ENCODE results near the gene CYP4F12. TPM values are rescaled to one million over a fixed set of nuclear protein-coding genes. Genes with fewer than 3 reads are reported as not detected.
A peak's percentile ranks its signal among the peaks of the same experiment; 100 is the strongest.

The CYP4F12 gene, protein sequence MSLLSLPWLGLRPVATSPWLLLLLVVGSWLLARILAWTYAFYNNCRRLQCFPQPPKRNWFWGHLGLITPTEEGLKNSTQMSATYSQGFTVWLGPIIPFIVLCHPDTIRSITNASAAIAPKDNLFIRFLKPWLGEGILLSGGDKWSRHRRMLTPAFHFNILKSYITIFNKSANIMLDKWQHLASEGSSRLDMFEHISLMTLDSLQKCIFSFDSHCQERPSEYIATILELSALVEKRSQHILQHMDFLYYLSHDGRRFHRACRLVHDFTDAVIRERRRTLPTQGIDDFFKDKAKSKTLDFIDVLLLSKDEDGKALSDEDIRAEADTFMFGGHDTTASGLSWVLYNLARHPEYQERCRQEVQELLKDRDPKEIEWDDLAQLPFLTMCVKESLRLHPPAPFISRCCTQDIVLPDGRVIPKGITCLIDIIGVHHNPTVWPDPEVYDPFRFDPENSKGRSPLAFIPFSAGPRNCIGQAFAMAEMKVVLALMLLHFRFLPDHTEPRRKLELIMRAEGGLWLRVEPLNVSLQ
- total RNA-seq, result under 1 TPM in 1 of 2 donors, not detected in 1; 0.32 TPM

DNA sequence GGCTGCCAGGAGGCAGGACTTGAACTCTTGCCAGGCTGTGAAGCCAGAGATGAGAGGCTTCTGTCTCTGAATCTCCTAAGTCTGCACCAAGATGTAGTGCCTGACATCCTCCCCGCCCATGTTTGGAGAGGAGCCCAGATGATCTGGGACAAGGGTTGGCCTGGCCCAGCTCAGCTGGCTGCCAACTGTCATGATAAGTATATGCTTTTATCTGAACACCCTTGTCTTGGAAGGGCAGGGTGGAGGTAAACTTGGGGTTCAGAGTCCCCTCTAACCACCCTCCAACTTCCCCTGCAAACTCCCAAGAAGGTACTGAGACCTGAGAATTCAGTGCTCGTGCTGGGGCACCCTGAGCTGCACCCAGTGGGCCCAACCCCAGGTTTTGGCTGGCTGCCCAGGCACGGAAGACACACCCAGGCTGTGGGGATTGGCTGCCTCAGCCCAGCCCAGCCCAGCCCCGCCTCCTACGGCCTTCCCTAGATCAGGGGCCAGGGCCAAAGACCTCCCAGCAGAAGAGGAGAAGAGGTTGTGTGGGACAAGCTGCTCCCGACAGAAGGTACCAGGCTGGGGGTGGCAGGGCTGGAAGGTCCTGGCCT lies at the start of gene CYP4F12:
Gene CYP4F12 (plus strand): TSS at position 508 of the 596 bp plus-strand sequence. CDS start 443 bp downstream, outside the sequence.
- H3K9me3 Mint-ChIP-seq, result peaks cover 17 to 18% of the 10 kb centered on the region in 2 donors
- peaks cover 0 to 4% of the 10 kb centered on the region in 2 donors for H3K36me3 Mint-ChIP-seq
- H3K27ac Mint-ChIP-seq, result peak within 1 kb of the TSS in 1 of 2 donors; percentile 31
- ATAC-seq (peak; percentile 28 to 40), DNase-seq (ENCODE audit: low spot score in 2 of 2) (no peak)

DNA sequence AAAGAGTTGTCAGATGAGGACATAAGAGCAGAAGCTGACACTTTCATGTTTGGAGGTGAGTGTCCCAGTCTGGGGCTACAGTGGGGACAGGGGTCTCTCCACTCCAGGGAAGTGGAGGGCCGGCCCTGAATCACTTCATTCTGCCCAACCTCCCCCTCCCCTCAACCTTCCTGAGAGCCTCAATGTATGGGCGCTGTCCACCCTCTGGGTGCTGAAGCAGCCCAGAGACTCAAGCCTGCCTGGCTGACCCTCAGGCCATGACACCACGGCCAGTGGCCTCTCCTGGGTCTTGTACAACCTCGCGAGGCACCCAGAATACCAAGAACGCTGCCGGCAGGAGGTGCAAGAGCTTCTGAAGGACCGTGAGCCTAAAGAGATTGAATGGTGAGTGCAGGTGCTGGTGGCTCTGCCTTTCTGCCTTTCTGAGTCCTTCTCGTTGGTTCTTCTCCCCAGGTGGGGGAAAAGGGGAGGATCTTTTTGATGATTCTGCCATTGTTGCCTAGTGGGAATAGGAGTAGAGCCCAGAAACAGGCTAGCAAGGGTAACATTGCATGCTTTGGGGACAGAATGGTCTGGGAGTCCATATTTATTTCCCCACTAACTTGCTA lies 49.1 kb upstream of the CYP4F12 start:
- Mint-ChIP-seq H3K27ac (no peak overlapping the region), H3K36me3 (no peaks in the 10 kb centered on the region), H3K9me3 (peaks cover 0 to 4% of the 10 kb centered on the region in 2 donors)
- ATAC-seq (no peak), DNase-seq (ENCODE audit: low spot score in 2 of 2) (no peak)

DNA sequence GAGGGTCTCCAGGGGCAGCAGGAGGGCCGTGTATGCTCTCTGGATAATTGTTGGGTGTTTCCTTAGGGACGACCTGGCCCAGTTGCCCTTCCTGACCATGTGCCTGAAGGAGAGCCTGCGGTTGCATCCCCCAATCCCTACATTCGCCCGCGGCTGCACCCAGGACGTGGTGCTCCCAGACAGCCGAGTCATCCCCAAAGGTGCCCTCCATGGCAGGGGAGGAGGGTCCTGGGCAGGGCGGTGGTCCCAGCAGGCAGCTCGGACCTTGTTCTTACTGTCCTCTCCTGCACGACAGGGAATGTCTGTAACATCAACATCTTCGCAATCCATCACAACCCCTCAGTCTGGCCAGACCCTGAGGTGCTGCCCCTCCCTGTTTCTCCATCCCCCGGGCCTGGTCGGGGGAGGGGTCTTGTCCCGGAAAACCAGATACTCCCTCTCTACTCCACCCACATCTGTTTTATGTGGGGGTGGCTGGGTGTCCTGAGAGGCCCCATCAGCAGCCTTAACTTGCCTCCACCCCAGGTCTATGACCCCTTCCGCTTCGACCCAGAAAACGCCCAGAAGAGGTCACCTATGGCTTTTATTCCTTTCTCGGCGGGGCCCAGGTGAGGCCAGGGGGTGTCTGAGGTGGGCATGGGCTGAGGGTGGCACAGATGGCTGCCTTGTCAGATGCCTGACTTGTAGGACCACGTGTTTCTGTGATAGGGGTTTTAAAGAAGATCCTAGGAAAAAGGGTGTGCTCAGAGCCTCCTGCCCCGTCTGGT lies 44.5 kb upstream of the CYP4F12 start:
- ATAC-seq, result no peak
- Mint-ChIP-seq H3K27ac (no peak overlapping the region), H3K36me3 (no peaks in the 10 kb centered on the region), H3K9me3 (no peaks in the 10 kb centered on the region)
- DNase-seq (ENCODE audit: low spot score in 2 of 2), result no peak

DNA sequence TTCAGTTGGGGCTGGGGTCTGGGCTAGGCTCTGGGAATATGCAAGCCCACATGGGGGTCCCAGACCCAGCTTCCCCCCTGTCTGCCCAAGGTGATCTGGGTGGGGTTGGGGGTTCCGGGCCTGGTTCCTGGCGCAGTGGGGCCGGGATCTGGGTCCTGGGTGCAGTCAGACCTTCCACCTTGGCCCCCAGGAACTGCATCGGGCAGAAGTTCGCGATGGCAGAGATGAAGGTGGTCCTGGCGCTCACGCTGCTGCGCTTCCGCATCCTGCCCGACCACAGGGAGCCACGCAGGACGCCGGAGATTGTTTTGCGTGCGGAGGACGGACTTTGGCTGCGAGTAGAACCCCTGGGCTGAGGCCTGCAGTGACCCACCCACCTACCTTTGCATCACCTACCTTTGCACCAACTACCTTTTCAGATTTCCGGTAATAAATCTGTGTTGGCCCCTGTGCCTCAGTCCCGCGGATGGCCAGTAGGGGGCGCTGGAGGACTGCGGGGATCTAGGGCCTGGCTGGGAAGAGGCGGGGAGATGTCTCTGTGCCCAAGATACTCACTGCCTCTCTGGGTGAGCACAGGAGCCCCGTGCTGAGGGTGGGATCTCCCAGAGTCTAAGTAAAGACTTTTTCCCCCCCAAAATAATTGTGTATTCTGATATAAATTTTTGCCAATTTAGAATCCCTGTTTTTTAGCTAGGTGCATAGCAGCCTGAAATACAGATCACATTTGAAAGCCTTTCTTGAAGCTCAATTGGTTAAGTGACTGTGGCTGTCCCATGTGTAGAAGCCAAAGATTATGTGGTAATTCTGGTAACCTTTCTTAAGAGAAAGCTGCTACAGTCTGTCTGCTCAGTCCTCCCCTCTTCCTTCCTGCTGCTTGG lies 43.6 kb upstream of the CYP4F12 start:
- H3K9me3 Mint-ChIP-seq, result no peaks in the 10 kb centered on the region
- no peak overlapping the region for H3K27ac Mint-ChIP-seq
- H3K36me3 Mint-ChIP-seq, result no peaks in the 10 kb centered on the region

DNA sequence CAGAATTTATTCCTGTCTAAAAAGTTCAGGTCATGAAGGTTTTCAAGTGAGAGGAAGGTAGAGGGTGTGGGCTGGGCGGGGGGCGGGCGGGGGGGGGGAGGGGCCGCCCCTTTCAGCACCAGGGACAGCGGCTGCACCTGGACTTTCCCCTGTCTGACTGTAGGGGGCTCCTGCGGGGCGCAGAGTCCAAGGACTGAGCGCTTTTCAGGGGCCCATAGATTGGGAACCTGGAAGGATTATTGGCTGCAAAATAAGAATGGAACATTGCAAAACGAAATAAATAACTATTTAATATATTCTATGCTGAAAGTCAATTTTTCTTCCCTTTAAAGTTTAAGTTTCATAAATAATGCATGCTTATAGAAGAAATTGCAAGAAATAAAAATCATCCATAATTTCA lies 41.1 kb upstream of the CYP4F12 start:
- ATAC-seq, result no peak
- DNase-seq (ENCODE audit: low spot score in 2 of 2), result no peak
- Mint-ChIP-seq H3K27ac (no peak overlapping the region), H3K36me3 (no peaks in the 10 kb centered on the region), H3K9me3 (no peaks in the 10 kb centered on the region)

More for the DNA sequence above, 43.6 kb upstream of the CYP4F12 start:
- DNase-seq (ENCODE audit: low spot score in 2 of 2) (peak; percentile 75 to 96), ATAC-seq (peak; percentile 93 to 94)

DNA sequence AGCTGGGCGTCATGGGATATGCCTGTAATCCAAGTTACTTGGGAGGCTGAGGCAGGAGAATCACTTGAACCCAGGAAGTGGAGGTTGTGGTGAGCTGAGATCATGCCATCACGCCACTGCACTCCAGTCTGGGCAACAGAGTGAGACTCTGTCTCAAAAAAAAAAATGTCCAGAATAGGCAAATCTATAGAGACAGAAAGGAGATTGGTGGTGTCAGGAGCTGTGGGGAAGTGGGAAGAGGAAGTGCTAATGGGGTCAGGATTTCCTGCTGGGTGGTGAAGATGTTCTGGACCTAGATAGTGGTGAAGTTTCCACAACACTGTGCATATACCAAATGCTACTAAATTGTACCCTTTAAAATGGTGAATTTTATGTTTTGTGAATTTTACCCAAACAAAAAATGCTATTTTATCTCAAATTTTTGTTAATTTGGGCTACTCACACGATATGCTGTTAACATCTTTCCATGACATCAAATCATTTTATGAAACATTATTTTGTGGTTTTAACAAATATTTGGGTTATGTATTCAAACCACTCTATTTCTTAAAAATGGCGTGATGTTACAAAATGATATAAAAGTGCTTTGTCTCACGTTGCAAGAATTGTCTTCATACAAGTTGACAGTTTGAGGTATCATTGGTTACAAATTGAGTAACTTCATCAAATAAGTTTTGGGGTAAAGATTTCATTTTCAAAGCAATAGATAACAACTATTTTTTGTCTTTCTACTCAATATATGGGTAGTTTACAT lies 39.6 kb upstream of the CYP4F12 start:
- Mint-ChIP-seq H3K27ac (no peak overlapping the region), H3K9me3 (no peaks in the 10 kb centered on the region), H3K36me3 (no peaks in the 10 kb centered on the region)
- DNase-seq (ENCODE audit: low spot score in 2 of 2) (no peak), ATAC-seq (no peak)

DNA sequence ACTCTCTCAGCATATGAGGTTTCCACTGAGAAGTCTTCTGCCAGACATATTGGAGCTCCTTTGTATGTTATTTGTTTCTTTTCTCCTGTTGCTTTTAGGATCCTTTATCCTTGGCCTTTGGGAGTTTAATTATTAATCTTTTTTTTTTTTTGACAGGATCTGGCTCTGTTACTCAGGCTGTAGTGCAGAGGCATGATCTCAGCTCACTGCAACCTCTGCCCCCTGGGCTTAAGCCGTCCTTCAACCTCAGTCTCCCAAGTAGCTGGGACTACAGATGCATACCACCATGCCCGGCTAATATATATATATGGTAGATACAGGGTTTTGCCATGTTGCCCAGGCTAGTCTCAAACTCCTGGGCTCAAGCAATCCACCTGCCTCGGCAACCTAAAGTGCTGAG lies 38.8 kb upstream of the CYP4F12 start:
- DNase-seq (ENCODE audit: low spot score in 2 of 2), result no peak
- no peaks in the 10 kb centered on the region for H3K36me3 Mint-ChIP-seq

DNA sequence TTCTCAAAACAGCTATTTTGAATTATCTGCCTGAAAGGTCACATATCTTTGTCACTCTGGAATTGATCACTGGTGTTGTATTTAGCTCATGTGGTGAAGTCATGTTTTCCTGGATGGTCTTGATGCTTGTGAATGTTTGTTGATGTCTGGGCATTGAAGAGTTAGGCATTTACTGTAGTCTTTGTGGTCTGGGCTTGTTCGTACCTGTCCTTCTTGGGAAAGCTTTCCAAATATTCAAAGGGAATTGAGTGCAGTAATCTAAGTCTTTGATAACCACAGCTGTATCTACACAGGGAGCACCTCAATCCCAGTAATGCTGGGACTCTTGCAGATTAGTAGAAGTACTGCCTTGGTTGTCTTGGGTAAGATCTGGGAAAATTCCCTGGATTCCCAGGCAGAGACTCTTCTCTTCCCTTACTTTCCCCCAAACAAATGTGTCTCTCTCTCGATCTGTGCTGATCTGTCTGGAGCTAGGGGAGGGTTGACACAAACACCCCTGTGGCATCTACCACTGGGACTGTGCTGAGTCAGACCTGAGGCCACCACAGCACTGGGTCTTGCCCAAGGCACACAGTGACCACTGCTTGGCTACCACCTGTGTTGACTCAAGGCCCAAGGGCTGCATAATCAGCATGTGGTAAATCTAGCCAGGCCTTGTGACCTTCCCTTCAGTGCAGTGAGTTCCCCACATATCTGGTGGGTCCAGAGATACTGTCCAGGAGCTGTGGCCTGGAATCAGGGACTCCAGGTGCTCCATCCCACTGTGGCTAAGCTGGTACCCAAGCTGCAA lies 37.7 kb upstream of the CYP4F12 start:
- H3K36me3 Mint-ChIP-seq, result no peaks in the 10 kb centered on the region
- H3K9me3 Mint-ChIP-seq, result no peaks in the 10 kb centered on the region
- DNase-seq (ENCODE audit: low spot score in 2 of 2) (no peak), ATAC-seq (peak in 1 of 2 donors; percentile 45)
- H3K27ac Mint-ChIP-seq, result no peak overlapping the region

More for the DNA sequence above, 38.8 kb upstream of the CYP4F12 start:
- Mint-ChIP-seq H3K27ac (no peak overlapping the region), H3K9me3 (no peaks in the 10 kb centered on the region)
- no peak for ATAC-seq

DNA sequence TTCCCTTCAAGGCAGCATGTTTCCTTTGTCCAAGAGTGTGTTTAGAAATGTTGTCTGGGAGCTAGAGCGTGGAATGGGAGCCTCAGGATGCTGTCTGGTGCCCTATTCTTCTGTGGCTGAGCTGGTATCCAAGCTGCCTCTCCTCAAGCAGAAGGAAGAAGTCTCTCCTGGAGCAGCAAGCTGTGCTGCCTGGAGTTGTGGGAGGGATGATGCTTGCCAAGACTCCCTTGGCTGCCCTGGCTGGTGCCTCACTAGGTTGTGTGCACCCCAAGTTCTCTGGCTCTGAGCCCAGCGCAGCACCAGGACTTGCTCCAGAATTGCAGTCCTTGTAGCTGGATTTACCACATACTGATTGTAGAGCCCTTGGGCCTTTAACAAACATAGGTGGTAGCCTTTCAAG lies 36.9 kb upstream of the CYP4F12 start:
- Mint-ChIP-seq H3K27ac (no peak overlapping the region), H3K9me3 (no peaks in the 10 kb centered on the region), H3K36me3 (no peaks in the 10 kb centered on the region)
- DNase-seq (ENCODE audit: low spot score in 2 of 2) (no peak), ATAC-seq (no peak)

DNA sequence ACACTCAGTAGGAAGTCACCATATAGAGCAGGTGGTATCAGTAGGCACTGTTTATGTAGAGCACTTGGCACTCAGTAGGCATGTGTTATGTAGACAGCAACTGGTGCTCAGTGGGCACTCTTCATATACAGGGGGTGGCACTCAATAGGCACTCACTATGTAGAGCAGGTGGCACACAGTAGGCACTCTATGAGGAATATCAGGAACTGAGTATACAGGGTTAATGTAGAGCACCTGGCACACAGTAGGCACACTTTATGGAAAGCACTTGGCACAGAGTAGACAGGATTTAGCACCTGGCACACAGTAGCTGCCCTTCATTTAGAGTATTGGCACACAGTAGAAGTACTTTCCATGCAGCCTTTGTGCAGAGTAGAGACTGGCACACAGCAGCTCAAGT lies 33.3 kb upstream of the CYP4F12 start:
- no peaks in the 10 kb centered on the region for H3K36me3 Mint-ChIP-seq
- no peak overlapping the region for H3K27ac Mint-ChIP-seq
- ATAC-seq (no peak), DNase-seq (ENCODE audit: low spot score in 2 of 2) (no peak)
- no peaks in the 10 kb centered on the region for H3K9me3 Mint-ChIP-seq

DNA sequence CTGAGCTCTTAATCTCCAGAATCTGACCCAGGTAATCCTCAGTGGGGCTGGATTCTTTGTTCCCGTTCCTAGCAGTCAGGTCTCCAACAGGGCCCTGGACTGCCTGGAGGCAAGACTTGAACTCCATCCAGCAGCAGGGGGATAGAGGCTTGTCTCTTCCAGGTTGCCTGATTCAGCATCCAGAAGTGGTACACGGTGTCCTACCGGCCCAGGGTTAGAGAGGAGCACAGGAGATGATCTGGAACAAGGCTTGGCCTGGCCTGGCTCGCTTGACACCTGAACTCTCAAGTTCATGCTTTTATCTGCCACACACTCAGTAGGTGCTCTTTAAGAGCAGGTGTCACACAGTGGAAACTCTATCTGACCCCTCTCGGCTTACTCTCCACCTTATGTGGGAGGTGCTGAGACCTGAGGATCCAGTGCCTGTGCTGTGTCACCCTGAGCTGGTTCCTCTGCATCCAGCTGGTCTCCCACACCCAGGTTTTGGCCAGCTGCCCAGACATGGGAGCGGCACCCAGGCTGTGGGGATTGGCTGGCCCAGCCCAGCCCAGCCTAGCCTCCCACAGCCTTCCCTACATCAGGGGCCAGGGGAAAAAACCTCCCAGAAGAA lies 32.5 kb upstream of the CYP4F12 start, which contains the start of gene CYP4F3:
Gene CYP4F3 (plus strand): TSS at position 604 of the 610 bp plus-strand sequence. CDS start 519 bp downstream, outside the sequence.
- DNase-seq (ENCODE audit: low spot score in 2 of 2) (no peak), ATAC-seq (no peak)
- Mint-ChIP-seq H3K36me3 (no peaks in the 10 kb centered on the region), H3K27ac (no peak within 1 kb of the TSS), H3K9me3 (no peaks in the 10 kb centered on the region)

DNA sequence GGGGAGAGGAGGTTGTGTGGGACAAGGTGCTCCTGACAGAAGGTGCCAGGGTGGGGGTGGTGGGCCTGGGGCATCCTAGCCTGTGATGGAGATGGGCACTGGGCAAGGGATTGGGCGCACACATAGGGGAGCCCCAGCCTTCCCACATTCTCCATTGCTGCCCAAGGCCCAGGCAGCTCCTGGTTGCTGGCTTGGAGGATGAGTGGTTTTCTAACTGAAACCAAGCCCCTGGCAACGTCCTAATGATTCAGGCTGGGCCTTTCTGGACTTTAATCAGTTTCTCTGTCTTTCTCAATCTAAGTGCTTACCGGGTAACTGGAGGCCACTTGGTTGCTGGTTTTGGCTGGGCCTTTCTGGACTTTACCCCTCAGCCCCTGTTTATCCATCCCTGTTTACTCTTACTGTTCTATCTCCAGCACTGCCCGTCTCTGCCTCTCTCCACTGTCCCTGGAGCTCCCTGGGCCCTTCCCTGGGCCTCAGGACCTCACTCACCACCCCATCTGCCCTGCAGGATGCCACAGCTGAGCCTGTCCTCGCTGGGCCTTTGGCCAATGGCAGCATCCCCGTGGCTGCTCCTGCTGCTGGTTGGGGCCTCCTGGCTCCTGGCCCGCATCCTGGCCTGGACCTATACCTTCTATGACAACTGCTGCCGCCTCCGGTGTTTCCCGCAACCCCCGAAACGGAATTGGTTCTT lies 31.8 kb upstream of the CYP4F12 start:
- Mint-ChIP-seq H3K9me3 (no peaks in the 10 kb centered on the region), H3K36me3 (no peaks in the 10 kb centered on the region), H3K27ac (no peak overlapping the region)
- ATAC-seq (no peak), DNase-seq (ENCODE audit: low spot score in 2 of 2) (no peak)

DNA sequence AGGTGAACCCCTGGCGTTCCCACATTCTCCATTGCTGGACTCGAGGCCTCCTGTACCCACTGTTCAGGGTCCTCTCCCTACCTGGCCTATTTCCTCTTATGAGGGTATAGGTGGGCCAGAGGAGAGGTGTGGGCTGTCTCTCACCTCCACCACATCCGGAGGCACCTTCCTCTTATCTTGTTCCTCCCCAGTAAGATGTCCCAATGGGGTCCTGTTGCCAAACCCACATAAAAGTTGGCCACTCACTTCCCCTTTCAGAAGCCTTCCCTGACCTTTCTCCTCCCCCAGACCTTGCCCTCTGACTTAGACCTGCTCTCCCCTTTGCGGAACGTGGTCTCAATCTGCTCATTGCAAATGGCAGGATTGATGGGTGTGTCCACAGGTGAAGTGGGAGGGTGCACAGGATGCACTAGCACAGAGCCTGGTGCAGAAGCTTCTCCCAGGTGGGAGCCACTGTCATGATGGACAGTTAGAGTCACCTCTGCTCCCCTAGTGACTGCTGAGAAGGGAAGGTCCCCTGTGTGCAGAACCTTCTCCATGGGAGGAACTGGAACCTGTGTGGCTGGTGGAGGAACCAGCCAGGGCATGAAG lies 30.9 kb upstream of the CYP4F12 start:
- DNase-seq (ENCODE audit: low spot score in 2 of 2), result no peak
- Mint-ChIP-seq H3K36me3 (no peaks in the 10 kb centered on the region), H3K27ac (no peak overlapping the region), H3K9me3 (no peaks in the 10 kb centered on the region)
- peak in 1 of 2 donors; percentile 33 for ATAC-seq
